Measurements from ENCODE around the gene CPZ.

CPZ gene

DNA sequence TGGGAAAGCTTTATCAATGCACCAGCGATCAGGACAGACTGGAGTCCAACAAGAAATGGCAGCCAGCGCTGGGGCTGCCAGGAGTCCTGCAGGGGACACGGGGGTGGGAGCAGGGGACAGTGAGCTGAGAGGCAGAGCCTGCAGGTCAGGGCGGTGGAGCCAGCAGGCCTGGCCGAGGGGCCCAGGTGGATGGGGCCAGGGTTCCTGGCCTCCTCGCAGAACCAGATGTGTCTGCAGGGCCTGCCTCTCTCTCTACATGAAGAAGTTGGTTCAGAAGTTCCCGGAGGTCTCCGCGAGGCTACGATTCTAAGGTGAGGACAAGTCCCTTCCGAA is 63.6 kb downstream of the CPZ start:
- no peak for DNase-seq

DNA sequence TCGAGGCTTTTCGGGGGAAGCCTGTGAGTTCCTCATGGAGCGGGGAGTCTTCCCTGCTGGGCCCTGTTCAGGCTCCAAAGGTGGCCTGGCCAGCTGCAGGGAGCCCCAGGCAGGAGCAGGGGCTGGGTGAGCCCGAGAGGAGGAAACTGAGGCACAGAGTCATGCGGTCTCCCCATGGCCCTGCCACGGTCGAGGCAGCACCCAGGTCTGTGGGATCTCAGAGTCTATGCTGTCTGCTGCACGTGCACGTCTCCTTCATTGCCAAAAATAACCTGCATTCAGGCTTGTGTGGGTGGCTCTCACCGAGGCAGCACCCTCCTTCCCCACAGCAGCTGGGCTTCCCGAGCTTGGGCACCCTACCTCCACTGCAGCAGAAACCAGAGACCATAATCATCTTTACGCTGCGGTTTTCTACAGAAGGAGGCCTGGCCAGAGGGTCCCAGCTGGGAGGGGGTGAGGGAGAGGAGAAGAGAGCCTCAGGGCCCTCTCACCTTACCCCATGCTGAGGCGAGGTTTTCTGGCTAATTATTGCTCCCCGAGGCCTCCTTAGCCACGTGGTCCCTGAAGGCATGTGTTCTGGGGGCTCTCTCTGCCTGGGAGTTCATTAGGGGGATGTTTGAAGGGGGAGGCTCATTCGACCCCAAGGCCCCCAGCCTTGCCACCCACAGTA is 64.3 kb downstream of the CPZ start:
- DNase-seq: no peak

DNA sequence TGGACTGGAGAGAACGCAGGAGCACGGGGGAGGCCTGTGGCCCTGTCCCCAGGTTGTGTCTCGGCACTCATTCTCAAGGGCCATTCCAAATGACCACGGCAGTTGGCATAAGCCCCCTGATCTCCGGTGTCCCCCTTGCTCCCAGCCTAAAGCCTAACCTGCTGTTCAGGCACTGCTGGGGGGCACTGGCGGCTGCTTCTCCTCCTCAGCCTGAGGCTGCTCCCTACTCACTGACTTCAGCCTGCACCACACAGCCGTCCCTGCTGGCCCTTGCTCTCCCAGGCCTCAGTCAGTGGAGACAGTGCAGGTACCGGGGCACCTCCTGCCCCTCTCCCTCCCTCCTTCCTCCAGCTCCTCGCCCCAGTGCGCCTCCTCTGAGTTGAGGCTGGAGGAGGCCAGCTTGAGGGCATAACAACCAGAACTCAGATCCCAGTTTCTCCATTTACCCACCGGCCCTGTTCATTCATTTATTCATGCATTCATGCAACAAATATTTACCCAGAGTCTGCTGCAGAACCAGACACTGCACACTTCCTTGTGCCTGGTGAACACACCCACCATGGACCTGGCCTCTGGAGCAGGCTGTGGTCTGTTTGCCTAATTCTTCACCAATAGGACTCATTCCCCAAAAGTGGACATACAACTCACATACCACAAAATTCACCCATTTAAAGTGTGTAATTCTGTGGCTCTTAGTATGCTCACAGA is 65.0 kb downstream of the CPZ start:
- no peak for DNase-seq

DNA sequence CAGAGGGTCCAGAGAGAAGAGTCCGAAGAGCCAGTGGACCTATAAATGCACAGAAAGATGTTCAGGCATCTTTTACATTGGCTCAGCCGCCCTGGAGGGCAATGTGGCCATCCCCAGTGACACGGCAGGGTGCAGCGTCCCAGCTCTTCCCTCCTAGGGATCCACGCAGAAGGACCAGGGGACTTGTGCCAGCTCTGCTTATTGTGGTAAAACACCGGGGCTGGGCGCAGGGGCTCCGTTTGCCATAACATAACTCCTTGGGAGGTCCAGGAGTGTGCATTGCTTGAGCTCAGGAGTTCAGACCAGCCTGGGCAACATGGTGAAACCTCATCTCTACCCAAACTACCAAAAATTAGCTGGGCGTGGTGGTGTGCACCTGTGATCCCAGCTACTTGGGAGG is 70.2 kb downstream of the CPZ start:
- DNase-seq: no peak

DNA sequence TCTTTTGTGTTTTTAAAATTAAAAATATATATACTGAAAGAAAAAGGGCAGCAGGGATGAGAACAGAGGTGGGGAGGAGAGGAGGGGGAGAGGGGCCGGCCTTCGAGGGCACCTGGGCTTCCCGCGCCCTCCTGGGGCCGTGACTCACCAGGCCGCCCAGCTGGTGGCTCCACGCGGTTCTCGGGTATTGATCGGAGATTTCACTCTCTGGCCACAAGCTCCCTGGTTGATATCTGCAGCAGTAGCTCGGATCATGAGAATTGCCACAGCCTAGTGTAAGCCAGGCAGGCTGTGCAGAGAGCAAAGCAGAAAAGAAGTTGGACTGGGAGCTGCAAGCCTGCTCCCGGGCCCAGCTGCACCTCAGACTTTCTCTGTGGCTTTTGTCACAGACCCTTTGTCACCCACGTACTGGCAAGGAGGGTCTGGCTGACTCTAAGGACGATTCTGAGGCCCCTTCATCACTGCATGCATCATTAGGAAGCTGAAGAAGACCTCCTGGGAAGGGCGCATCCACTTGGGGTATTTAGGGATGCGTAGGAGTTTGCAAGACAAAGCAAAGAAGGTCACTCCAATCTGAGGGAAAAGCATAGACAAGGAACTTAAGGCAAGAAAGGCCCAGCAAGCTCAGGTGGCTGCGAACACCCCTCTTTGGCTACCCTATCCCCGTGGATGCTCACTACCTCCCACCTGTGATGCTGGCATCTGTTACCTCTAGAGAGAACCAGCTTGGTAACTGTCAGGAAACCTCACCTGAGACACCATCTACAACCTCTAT is 71.7 kb downstream of the CPZ start:
- no peak for DNase-seq

DNA sequence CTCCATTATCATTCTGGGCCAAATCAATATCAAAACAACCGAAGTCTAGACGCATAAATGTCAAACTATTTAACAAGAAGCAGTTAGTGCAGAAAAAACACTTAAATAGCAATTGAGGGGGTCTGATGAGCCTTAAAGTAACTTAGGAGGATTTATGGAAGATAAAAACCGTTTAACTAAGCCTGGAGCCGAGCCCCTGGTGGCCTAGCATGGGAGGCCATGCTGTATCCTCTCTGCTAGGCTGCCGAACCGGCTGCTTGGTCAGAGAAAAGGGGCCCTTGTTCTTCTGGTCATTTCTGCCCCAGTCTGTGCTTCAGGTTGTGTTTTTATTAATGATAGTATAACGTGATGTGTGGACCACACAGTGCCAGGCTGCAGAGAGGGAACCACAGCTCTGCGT is 72.4 kb downstream of the CPZ start:
- no peak for DNase-seq

DNA sequence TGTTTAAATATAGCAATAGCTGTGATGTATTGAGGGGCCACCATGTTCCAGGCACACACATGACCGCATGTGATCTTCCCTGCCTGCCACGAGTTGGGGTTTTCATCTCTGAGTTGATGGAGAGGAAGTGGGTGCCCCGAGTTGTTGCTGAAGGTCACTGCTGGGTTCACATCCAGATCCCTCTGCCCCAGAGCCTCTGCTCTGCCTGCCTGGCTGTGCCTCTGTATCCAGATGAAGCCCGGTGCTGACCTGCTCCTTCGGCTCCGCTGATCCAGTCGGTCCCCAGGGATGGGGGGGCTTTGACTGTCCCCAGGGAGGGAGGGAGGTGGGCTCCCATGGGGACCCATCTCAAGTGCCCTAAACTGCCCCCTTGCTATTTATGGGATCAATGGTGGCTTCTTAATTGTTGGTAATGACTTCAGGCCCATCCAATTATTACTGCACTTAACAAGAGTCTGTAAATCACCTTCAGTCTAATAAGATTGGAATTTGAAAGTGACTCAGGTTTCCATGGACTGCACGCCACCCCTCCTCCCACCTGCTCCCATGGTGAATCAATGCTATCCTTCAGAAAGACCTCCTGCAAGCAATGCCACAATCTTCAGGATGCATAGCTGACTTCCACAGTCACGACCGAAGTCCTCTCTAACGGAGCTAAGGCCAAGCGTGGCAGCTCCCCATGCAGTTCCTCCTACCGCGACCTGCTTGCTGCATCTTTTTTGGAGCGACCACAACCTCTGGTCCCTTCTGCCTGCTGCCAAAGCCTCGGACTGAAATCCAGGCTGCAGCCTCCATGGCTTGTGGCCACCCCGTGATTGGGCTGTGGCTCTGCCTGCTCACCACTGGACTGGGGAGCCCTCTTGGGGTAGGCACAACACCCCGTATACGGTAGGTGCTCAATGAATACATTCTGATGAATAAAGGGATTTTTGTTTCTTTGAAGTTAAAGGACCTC is 73.1 kb downstream of the CPZ start:
- no peak for DNase-seq

DNA sequence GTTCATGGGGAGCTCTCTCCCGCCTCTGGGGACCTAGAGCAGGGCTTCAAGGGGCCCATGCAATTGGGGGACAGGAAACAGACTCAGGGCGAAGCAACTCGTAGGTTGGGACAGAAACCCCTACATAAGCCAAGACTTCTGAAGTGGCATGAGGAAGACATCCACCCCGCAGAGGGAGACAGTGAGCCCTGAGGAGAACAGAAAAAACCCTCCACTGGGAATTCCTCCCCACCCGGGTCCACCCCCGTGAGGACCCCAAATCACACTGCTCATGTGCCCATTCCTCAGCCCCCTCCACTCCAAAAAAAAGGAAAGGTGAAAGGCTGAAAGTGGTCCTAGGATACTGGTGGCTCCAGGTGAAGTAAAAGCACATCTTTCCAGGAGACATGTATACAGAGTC is 74.0 kb downstream of the CPZ start:
- no peak for DNase-seq
